Caco-2 (cell line): ENCODE results near the gene MCUB. TPM values are rescaled to one million over a fixed set of nuclear protein-coding genes. Genes with fewer than 3 reads are reported as not detected.

ENCODE experiments used
- BruUV-seq: library from RNA; stranded (reverse); fragments of 400-500 nt; replicated peaks from 2 replicates; lab custom pipeline; 2021; lab: Mats Ljungman, UMichigan
- CTCF ChIA-PET: fragments of 300-600 bp; sonication (Branson Sonifier 250); formaldehyde crosslinking; loops from one replicate; lab custom pipeline; 2022; ENCODE audit warnings: antibody characterized with exemption; lab: Charles Lee
- POLR2A ChIA-PET: fragments of 300-600 bp; sonication (Branson Sonifier 250); formaldehyde crosslinking; loops from one replicate; lab custom pipeline; 2022; ENCODE audit warnings: antibody characterized with exemption; lab: Charles Lee
- DNase-seq, 2 experiments: peaks; one replicate each; pipeline versions ENCODE4 v3.0.0 to v3.0.0-alpha.2; 2020 to 2022
- H3K27me3 ChIP-seq: replicated peaks from 2 replicates; pipeline ENCODE4 v1.6.0; 2011; ENCODE audit warnings: low read length; ENCODE audit not compliant: control insufficient read depth, insufficient read depth
- H3K36me3 ChIP-seq: 2 replicates; pipeline ENCODE4 v1.5.1; 2011; ENCODE audit warnings: low read length; ENCODE audit not compliant: control insufficient read depth, insufficient read depth
- H3K4me1 ChIP-seq: fragments of 250-450 bp; sonication (Bioruptor Pico); 2 replicates; pipeline ENCODE4 v1.5.1; 2020; ENCODE audit warnings: mild to moderate bottlenecking
- H3K4me3 ChIP-seq: 2 replicates; pipeline ENCODE4 v1.5.1; 2011; ENCODE audit warnings: low read depth, mild to moderate bottlenecking, control low read depth, low read length
- H3K9me3 ChIP-seq: fragments of 250-450 bp; sonication (Bioruptor Pico); 2 replicates; pipeline ENCODE4 v1.5.1; 2020; ENCODE audit warnings: mild to moderate bottlenecking, moderate library complexity
- H3K27ac Mint-ChIP-seq: one replicate; pipeline ENCODE4 v1.8.0; 2022; ENCODE audit warnings: mixed read lengths; ENCODE audit not compliant: unreplicated experiment
- H3K27me3 Mint-ChIP-seq: one replicate; pipeline ENCODE4 v1.8.0; 2022; ENCODE audit warnings: mixed read lengths; ENCODE audit not compliant: insufficient read depth, unreplicated experiment
- H3K36me3 Mint-ChIP-seq: one replicate; pipeline ENCODE4 v1.8.0; 2022; ENCODE audit warnings: mild to moderate bottlenecking, mixed read lengths; ENCODE audit not compliant: insufficient read depth, unreplicated experiment
- H3K4me1 Mint-ChIP-seq: one replicate; pipeline ENCODE4 v1.8.0; 2022; ENCODE audit warnings: low read depth, mixed read lengths; ENCODE audit not compliant: unreplicated experiment
- H3K4me3 Mint-ChIP-seq: one replicate; pipeline ENCODE4 v1.8.0; 2022; ENCODE audit warnings: mild to moderate bottlenecking, moderate library complexity, mixed read lengths; ENCODE audit not compliant: unreplicated experiment
- H3K9me3 Mint-ChIP-seq: one replicate; pipeline ENCODE4 v1.8.0; 2022; ENCODE audit warnings: mixed read lengths; ENCODE audit not compliant: unreplicated experiment
- CTCF ChIP-seq, 2 experiments: fragments of 200-600 bp in 1 of 2; IDR thresholded peaks; 1 replicate in 1 of 2; 2 replicates in 1 of 2; pipeline versions ENCODE4 v1.5.1 to v1.8.0; 2011 to 2022; ENCODE audit warnings: antibody characterized with exemption in 1 of 2, control low read depth in 1 of 2, inconsistent platforms in 1 of 2, low read depth in 1 of 2, low read length in 1 of 2, mild to moderate bottlenecking in 1 of 2, moderate library complexity in 1 of 2; ENCODE audit not compliant: insufficient read depth in 1 of 2, severe bottlenecking in 1 of 2, unreplicated experiment in 1 of 2
- intact Hi-C: fragments of 100-400 bp; cut with micrococcal nuclease; formaldehyde crosslinking; loops from one replicate; pipeline ENCODE4 v1.10.0; 2022; ENCODE audit not compliant: unreplicated experiment
- total RNA-seq: library from RNA; stranded (reverse); gene quantifications from 2 replicates; pipeline ENCODE4 v1.2.3, GENCODE V29; 2022

MCUB gene
- total RNA-seq, 1 experiment from 2014 or later, result 3.6 TPM

DNA sequence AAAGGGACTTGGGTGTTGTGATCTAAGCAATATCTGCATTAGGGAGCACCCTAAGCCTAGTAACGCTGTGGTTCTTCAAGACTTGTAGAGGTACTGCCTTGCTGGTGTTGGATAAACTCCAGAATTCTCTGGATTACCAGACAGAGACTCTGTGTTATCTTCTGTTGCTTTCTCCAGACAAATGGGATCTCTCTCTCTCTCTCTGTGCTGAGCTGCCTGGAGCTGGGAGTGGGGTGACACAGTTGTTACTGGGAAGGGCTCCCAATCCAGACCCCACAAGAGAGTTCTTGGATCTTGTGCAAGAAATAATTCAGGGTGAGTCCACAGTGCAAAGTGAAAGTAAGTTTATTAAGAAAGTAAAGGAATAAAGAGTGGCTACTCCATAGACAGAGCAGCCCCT, 48.8 kb downstream of the MCUB start:
- intact Hi-C loops, result no loop called here
- no peak for TF ChIP-seq CTCF (IDR thresholded peaks at IDR 0.05; ENCODE audit: insufficient read depth in 1 of 2, low read depth in 1 of 2, low read length in 1 of 2, severe bottlenecking in 1 of 2, unreplicated experiment in 1 of 2)
- Mint-ChIP-seq H3K27ac (no peak overlapping the region), H3K9me3 (peaks cover 12% of the 10 kb centered on the region), H3K4me1 (no peaks in the 10 kb centered on the region), H3K27me3 (no peaks in the 10 kb centered on the region), H3K4me3 (no peak overlapping the region), H3K36me3 (no peaks in the 10 kb centered on the region)
- Histone ChIP-seq H3K36me3 (no peaks in the 10 kb centered on the region), H3K9me3 (peaks cover 22% of the 10 kb centered on the region), H3K4me1 (peaks cover 22% of the 10 kb centered on the region), H3K27me3 (no peaks in the 10 kb centered on the region), H3K4me3 (no peak overlapping the region)
- DNase-seq, result no peak
- ChIA-PET POLR2A (no interaction called here), CTCF (no interaction called here)
- BruUV-seq, result no TSS peak

DNA sequence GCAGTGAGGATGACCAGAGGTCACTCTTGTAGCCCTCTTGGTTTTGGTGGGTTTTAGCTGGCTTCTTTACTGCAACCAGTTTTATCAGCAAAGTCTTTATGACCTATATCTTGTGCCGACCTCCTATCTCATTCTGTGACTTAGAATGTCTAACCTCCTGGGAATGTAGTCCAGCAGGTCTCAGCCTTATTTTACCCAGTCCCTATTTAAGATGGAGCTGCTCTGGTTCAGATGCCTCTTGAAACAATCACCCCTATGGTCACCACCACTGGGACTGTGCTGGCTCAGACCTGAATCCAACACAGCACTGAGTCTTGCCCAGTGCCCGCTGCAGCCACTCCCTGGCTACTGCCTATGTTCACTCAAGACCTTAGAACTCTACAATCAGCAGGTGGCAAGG, 49.4 kb downstream of the MCUB start:
- H3K4me1 Mint-ChIP-seq, result no peaks in the 10 kb centered on the region
- no peak for DNase-seq
- intact Hi-C loops, result no loop called here
- no peaks in the 10 kb centered on the region for H3K36me3 Mint-ChIP-seq
- no peaks in the 10 kb centered on the region for H3K27me3 Mint-ChIP-seq
- BruUV-seq, result no TSS peak
- TF ChIP-seq CTCF (IDR thresholded peaks at IDR 0.05; ENCODE audit: insufficient read depth in 1 of 2, low read depth in 1 of 2, low read length in 1 of 2, severe bottlenecking in 1 of 2, unreplicated experiment in 1 of 2), result no peak
- no peak overlapping the region for H3K27ac Mint-ChIP-seq
- Histone ChIP-seq H3K36me3 (no peaks in the 10 kb centered on the region), H3K27me3 (no peaks in the 10 kb centered on the region), H3K9me3 (peaks cover 22% of the 10 kb centered on the region), H3K4me1 (peaks cover 22% of the 10 kb centered on the region), H3K4me3 (no peak overlapping the region)
- H3K4me3 Mint-ChIP-seq, result no peak overlapping the region
- ChIA-PET POLR2A (no interaction called here), CTCF (no interaction called here)
- peaks cover 12% of the 10 kb centered on the region for H3K9me3 Mint-ChIP-seq

- Histone ChIP-seq H3K4me3 (no peak overlapping the region), H3K36me3 (no peaks in the 10 kb centered on the region), H3K4me1 (peaks cover 22% of the 10 kb centered on the region), H3K9me3 (peaks cover 22% of the 10 kb centered on the region), H3K27me3 (no peaks in the 10 kb centered on the region)
- intact Hi-C loops, result no loop called here
- H3K27me3 Mint-ChIP-seq, result no peaks in the 10 kb centered on the region
- no peaks in the 10 kb centered on the region for H3K36me3 Mint-ChIP-seq
- no peak overlapping the region for H3K27ac Mint-ChIP-seq
- H3K4me1 Mint-ChIP-seq, result no peaks in the 10 kb centered on the region
- no TSS peak for BruUV-seq
- H3K9me3 Mint-ChIP-seq, result peaks cover 12% of the 10 kb centered on the region
- CTCF ChIA-PET, result no interaction called here
- POLR2A ChIA-PET, result no interaction called here
- no peak overlapping the region for H3K4me3 Mint-ChIP-seq
- DNase-seq, result no peak
- no peak for TF ChIP-seq CTCF (IDR thresholded peaks at IDR 0.05; ENCODE audit: insufficient read depth in 1 of 2, low read depth in 1 of 2, low read length in 1 of 2, severe bottlenecking in 1 of 2, unreplicated experiment in 1 of 2)
Observed at GRCh38 chr4:109610489-109610888, 50.4 kb downstream of the MCUB start.
